Measurements from ENCODE around the gene SLC2A13. TPM values are rescaled to one million over a fixed set of nuclear protein-coding genes. Genes with fewer than 3 reads are reported as not detected.
"Not testable (repeated sequence)": the region's sequence is repeated elsewhere in the genome, so short reads cannot be mapped to it uniquely, and the experiment has no call there.

SLC2A13 gene
- polyA plus RNA-seq, 1 donor (not counting 4 experiments of a cell fraction or from before 2014, with no cell fraction given), result 1.1 TPM

DNA sequence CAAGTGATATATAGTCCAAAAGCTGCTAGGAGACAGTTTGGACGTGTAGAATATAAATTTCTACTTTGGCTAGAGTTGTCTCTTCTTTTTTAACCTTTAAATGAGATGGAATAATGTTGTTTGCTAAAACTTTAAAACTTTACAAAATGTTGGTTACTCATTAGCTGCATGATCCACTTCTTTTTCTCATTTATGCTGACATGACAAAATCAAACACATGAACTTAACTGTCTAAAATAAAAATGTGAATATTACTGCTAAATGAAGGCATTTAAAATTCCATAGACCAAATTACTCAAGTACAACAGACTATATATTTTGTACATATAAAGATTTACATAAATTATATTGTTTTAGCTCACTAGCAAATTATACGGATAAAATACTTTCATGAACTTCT is 350.4 kb downstream of the SLC2A13 start:
- Histone ChIP-seq H3K4me2 (ENCODE audit: control insufficient read depth, extremely low read depth, insufficient read depth, low read depth, low read length) (no peak overlapping the region), H3K79me2 (ENCODE audit: control insufficient read depth, insufficient read depth, low read length) (no peaks in the 10 kb centered on the region), H3K4me1 (ENCODE audit: control insufficient read depth, extremely low read depth, insufficient read depth, low read length) (no peaks in the 10 kb centered on the region), H3K9me1 (ENCODE audit: control insufficient read depth, extremely low read depth, insufficient read depth, low read length) (no peaks in the 10 kb centered on the region), H3K9me3 (ENCODE audit: control insufficient read depth, low read depth, low read length) (no peaks in the 10 kb centered on the region), H4K20me1 (ENCODE audit: control insufficient read depth, extremely low read depth, insufficient read depth, low read length) (no peaks in the 10 kb centered on the region), H3K9ac (ENCODE audit: control insufficient read depth, extremely low read depth, insufficient read depth, low read length) (no peak overlapping the region), H3K4me3 (ENCODE audit: control insufficient read depth in 2 of 3, extremely low read depth in 1 of 3, insufficient read depth in 2 of 3, low read depth in 1 of 3, low read length in 3 of 3) (no peak overlapping the region), H3K36me3 (ENCODE audit: control insufficient read depth in 2 of 2, extremely low read depth in 1 of 2, insufficient read depth in 2 of 2, low read length in 2 of 2) (no peaks in the 10 kb centered on the region), H2AFZ (ENCODE audit: control insufficient read depth, low read length) (no peak overlapping the region), H3K27ac (ENCODE audit: control insufficient read depth, insufficient read depth, low read length) (no peak overlapping the region), H3K27me3 (ENCODE audit: control insufficient read depth, extremely low read depth, insufficient read depth, low read length) (no peaks in the 10 kb centered on the region)
- no peak for DNase-seq (ENCODE audit: low read depth, low spot score)
- dilution Hi-C loops (cut with MboI; ENCODE audit: extremely low pct_ligation_motif_present, low sequenced_read_pairs), result no loop called here
- no peak for FAIRE-seq
- TF ChIP-seq EZH2 (IDR thresholded peaks at IDR 0.05; ENCODE audit: low read length), result no peak
- TF ChIP-seq, protein P1, sequence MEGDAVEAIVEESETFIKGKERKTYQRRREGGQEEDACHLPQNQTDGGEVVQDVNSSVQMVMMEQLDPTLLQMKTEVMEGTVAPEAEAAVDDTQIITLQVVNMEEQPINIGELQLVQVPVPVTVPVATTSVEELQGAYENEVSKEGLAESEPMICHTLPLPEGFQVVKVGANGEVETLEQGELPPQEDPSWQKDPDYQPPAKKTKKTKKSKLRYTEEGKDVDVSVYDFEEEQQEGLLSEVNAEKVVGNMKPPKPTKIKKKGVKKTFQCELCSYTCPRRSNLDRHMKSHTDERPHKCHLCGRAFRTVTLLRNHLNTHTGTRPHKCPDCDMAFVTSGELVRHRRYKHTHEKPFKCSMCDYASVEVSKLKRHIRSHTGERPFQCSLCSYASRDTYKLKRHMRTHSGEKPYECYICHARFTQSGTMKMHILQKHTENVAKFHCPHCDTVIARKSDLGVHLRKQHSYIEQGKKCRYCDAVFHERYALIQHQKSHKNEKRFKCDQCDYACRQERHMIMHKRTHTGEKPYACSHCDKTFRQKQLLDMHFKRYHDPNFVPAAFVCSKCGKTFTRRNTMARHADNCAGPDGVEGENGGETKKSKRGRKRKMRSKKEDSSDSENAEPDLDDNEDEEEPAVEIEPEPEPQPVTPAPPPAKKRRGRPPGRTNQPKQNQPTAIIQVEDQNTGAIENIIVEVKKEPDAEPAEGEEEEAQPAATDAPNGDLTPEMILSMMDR (optimal IDR thresholded peaks at IDR 0.05 in 1 of 3, IDR thresholded peaks at IDR 0.05 in 1 of 3, conservative IDR thresholded peaks at IDR 0.05 in 1 of 3; ENCODE audit: extremely low read depth in 1 of 3, insufficient read depth in 2 of 3, low read length in 3 of 3), result no peak

GRCh38 chr12:39752482-39753137 is 353.3 kb downstream of the SLC2A13 start:
- TF ChIP-seq, protein P1 (optimal IDR thresholded peaks at IDR 0.05 in 1 of 3, IDR thresholded peaks at IDR 0.05 in 1 of 3, conservative IDR thresholded peaks at IDR 0.05 in 1 of 3; ENCODE audit: extremely low read depth in 1 of 3, insufficient read depth in 2 of 3, low read length in 3 of 3), result no peak
- TF ChIP-seq EZH2 (IDR thresholded peaks at IDR 0.05; ENCODE audit: low read length), result no peak
- Histone ChIP-seq H3K27ac (ENCODE audit: control insufficient read depth, insufficient read depth, low read length) (no peak overlapping the region), H3K4me1 (ENCODE audit: control insufficient read depth, extremely low read depth, insufficient read depth, low read length) (no peaks in the 10 kb centered on the region), H3K36me3 (ENCODE audit: control insufficient read depth in 2 of 2, extremely low read depth in 1 of 2, insufficient read depth in 2 of 2, low read length in 2 of 2) (no peaks in the 10 kb centered on the region), H3K79me2 (ENCODE audit: control insufficient read depth, insufficient read depth, low read length) (no peaks in the 10 kb centered on the region), H3K9me3 (ENCODE audit: control insufficient read depth, low read depth, low read length) (no peaks in the 10 kb centered on the region), H3K27me3 (ENCODE audit: control insufficient read depth, extremely low read depth, insufficient read depth, low read length) (no peaks in the 10 kb centered on the region), H4K20me1 (ENCODE audit: control insufficient read depth, extremely low read depth, insufficient read depth, low read length) (no peaks in the 10 kb centered on the region), H3K9me1 (ENCODE audit: control insufficient read depth, extremely low read depth, insufficient read depth, low read length) (no peaks in the 10 kb centered on the region), H3K9ac (ENCODE audit: control insufficient read depth, extremely low read depth, insufficient read depth, low read length) (no peak overlapping the region), H3K4me3 (ENCODE audit: control insufficient read depth in 2 of 3, extremely low read depth in 1 of 3, insufficient read depth in 2 of 3, low read depth in 1 of 3, low read length in 3 of 3) (no peak overlapping the region), H3K4me2 (ENCODE audit: control insufficient read depth, extremely low read depth, insufficient read depth, low read depth, low read length) (no peak overlapping the region), H2AFZ (ENCODE audit: control insufficient read depth, low read length) (no peak overlapping the region)
- FAIRE-seq (no peak), DNase-seq (ENCODE audit: low read depth, low spot score) (no peak)
- dilution Hi-C loops (cut with MboI; ENCODE audit: extremely low pct_ligation_motif_present, low sequenced_read_pairs), result no loop called here

DNA sequence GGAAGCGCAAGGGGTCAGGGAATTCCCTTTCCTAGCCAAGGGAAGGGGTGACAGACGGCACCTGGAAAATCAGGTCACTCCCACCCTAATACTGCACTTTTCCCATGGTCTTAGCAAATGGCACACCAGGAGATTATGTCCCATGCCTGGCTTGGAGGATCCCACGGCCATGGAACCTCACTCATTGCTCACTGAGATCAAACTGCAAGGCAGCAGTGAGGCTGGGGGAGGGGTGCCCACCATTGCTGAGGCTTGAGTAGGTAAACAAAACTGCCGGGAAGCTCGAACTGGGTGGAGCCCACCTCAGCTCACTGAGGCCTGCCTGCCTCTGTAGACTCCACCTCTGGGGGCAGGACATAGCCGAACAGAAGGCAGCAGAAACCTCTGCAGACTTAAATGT is 359.7 kb downstream of the SLC2A13 start:
- dilution Hi-C loops (cut with MboI; ENCODE audit: extremely low pct_ligation_motif_present, low sequenced_read_pairs); H3K79me2 ChIP-seq (ENCODE audit: control insufficient read depth, insufficient read depth, low read length); H3K9me3 ChIP-seq (ENCODE audit: control insufficient read depth, low read depth, low read length); H4K20me1 ChIP-seq (ENCODE audit: control insufficient read depth, extremely low read depth, insufficient read depth, low read length); H3K4me3 ChIP-seq (ENCODE audit: control insufficient read depth in 2 of 3, extremely low read depth in 1 of 3, insufficient read depth in 2 of 3, low read depth in 1 of 3, low read length in 3 of 3); H3K4me2 ChIP-seq (ENCODE audit: control insufficient read depth, extremely low read depth, insufficient read depth, low read depth, low read length); H3K27me3 ChIP-seq (ENCODE audit: control insufficient read depth, extremely low read depth, insufficient read depth, low read length); H3K4me1 ChIP-seq (ENCODE audit: control insufficient read depth, extremely low read depth, insufficient read depth, low read length); H3K36me3 ChIP-seq (ENCODE audit: control insufficient read depth in 2 of 2, extremely low read depth in 1 of 2, insufficient read depth in 2 of 2, low read length in 2 of 2); H3K27ac ChIP-seq (ENCODE audit: control insufficient read depth, insufficient read depth, low read length); H3K9me1 ChIP-seq (ENCODE audit: control insufficient read depth, extremely low read depth, insufficient read depth, low read length); DNase-seq (ENCODE audit: low read depth, low spot score); FAIRE-seq; H2AFZ ChIP-seq (ENCODE audit: control insufficient read depth, low read length); H3K9ac ChIP-seq (ENCODE audit: control insufficient read depth, extremely low read depth, insufficient read depth, low read length): not testable (repeated sequence)

Measured in keratinocyte (primary cell).